Ovary (tissue), 3 donors: ENCODE data around the gene PROSER3.

Experiments used
- CTCF ChIP-seq, 3 donors: fragments of 450-650 bp in 2 of 3; fragments of 200-600 bp in 1 of 3; IDR thresholded peaks; one replicate each; pipeline versions ENCODE4 v1.5.1 to v1.8.0; 2016 to 2022; ENCODE audit warnings: antibody characterized with exemption in 3 of 3, mild to moderate bottlenecking in 1 of 3
- POLR2A ChIP-seq: fragments of 450-650 bp; IDR thresholded peaks from one replicate; pipeline ENCODE4 v1.6.1; 2017; ENCODE audit warnings: antibody characterized with exemption, mild to moderate bottlenecking, moderate library complexity
- donor health status: DM: no; HTN: no; CAD: no.

GRCh38 chr19:35746531-35746930, 11.4 kb upstream of the PROSER3 start:
- TF ChIP-seq CTCF (IDR thresholded peaks at IDR 0.05) (no peak), POLR2A (no peak)
